ENCODE results near the gene GINM1. TPM values are rescaled to one million over a fixed set of nuclear protein-coding genes. Genes with fewer than 3 reads are reported as not detected.

GINM1 gene
- total and polyA plus RNA-seq, 9 of the 15 experiments (the other 6 are each of a cell fraction or from before 2014, with no cell fraction given): 5.0 to 19.3 (median 14.2) TPM

- TF ChIP-seq ZBTB5 (IDR thresholded peaks at IDR 0.05) (no peak), ZBTB49 (CRISPR knock-in tag; IDR thresholded peaks at IDR 0.05; ENCODE audit: borderline replicate concordance) (no peak), ZNF518B (CRISPR knock-in tag; IDR thresholded peaks at IDR 0.05) (no peak), XRCC4 (IDR thresholded peaks at IDR 0.05; ENCODE audit: extremely low read depth, insufficient read depth, insufficient read length) (no peak), SREBF2 (CRISPR knock-in tag; IDR thresholded peaks at IDR 0.05) (no peak), NEUROD1 (IDR thresholded peaks at IDR 0.05; ENCODE audit: borderline replicate concordance, low read depth, low read length, partially characterized antibody) (no peak), NCOA4 (IDR thresholded peaks at IDR 0.05; ENCODE audit: partially characterized antibody) (no peak), SRSF7 (optimal IDR thresholded peaks at IDR 0.05; ENCODE audit: low read depth, low read length) (no peak), PTRF (tag; IDR thresholded peaks at IDR 0.05) (no peak), CHD1 (IDR thresholded peaks at IDR 0.05; ENCODE audit: low read length) (no peak), FOXA1 (IDR thresholded peaks at IDR 0.05; ENCODE audit: borderline replicate concordance) (no peak), NFIX (CRISPR knock-in tag; IDR thresholded peaks at IDR 0.05; ENCODE audit: low read depth) (peak; percentile 69), ZNF583 (CRISPR knock-in tag; IDR thresholded peaks at IDR 0.05) (no peak), HLTF (IDR thresholded peaks at IDR 0.05) (no peak), GABPB2 (CRISPR knock-in tag; conservative IDR thresholded peaks at IDR 0.05) (no peak), PHF20 (IDR thresholded peaks at IDR 0.05; ENCODE audit: partially characterized antibody) (no peak), ZFP1 (CRISPR knock-in tag; IDR thresholded peaks at IDR 0.05) (no peak), SMARCA4 (IDR thresholded peaks at IDR 0.05) (peak; percentile 72), ZNF551 (CRISPR knock-in tag; IDR thresholded peaks at IDR 0.05) (no peak), KAT7 (CRISPR knock-in tag; IDR thresholded peaks at IDR 0.05; ENCODE audit: borderline replicate concordance) (peak; percentile 5; the same call in 1 of the 2 replicates), MXD1 (CRISPR knock-in tag; IDR thresholded peaks at IDR 0.05; ENCODE audit: borderline replicate concordance, poor library complexity, severe bottlenecking) (peak; percentile 9)
Measured at GRCh38 chr6:149565527-149566409, at the start of gene GINM1 (continued).

Measured in K562 (cell line).